Smooth muscle cell (in vitro differentiated cells): ENCODE results near the gene NHERF1. TPM values are rescaled to one million over a fixed set of nuclear protein-coding genes. Genes with fewer than 3 reads are reported as not detected.

Experiments
- DNase-seq: peaks from one replicate; lab custom pipeline; 2025; ENCODE audit not compliant: unreplicated experiment; lab: John Stamatoyannopoulos, UW
- H2AFZ ChIP-seq: fragments of 200-600 bp; sonication (generic); 2 replicates; pipeline ENCODE4 v1.6.0; 2016; ENCODE audit warnings: antibody characterized with exemption, low read depth, mild to moderate bottlenecking
- H3F3A ChIP-seq: fragments of 200-600 bp; sonication (generic); 2 replicates; pipeline ENCODE4 v1.6.0; 2017; ENCODE audit warnings: antibody characterized with exemption, low read depth
- H3K27ac ChIP-seq: fragments of 200-600 bp; sonication (generic); 2 replicates; pipeline ENCODE4 v1.5.1; 2016; ENCODE audit warnings: low read depth, mild to moderate bottlenecking
- H3K27me3 ChIP-seq: fragments of 200-600 bp; sonication (generic); 2 replicates; pipeline ENCODE4 v1.6.1; 2016; ENCODE audit warnings: low read depth, mild to moderate bottlenecking
- H3K36me3 ChIP-seq: fragments of 200-600 bp; sonication (generic); 2 replicates; pipeline ENCODE4 v1.5.1; 2016; ENCODE audit warnings: low read depth
- H3K4me1 ChIP-seq: fragments of 200-600 bp; sonication (generic); 2 replicates; pipeline ENCODE4 v1.5.1; 2016; ENCODE audit warnings: low read depth
- H3K4me2 ChIP-seq: fragments of 200-600 bp; sonication (generic); 2 replicates; pipeline ENCODE4 v1.6.0; 2016; ENCODE audit warnings: mild to moderate bottlenecking
- H3K4me3 ChIP-seq: fragments of 200-600 bp; sonication (generic); 2 replicates; pipeline ENCODE4 v1.5.1; 2016; ENCODE audit warnings: mild to moderate bottlenecking
- H3K79me2 ChIP-seq: fragments of 200-600 bp; sonication (generic); 2 replicates; pipeline ENCODE4 v1.6.0; 2016; ENCODE audit warnings: low read depth, mild to moderate bottlenecking
- H3K9ac ChIP-seq: fragments of 200-600 bp; sonication (generic); 2 replicates; pipeline ENCODE4 v1.6.0; 2016; ENCODE audit warnings: low read depth
- H3K9me3 ChIP-seq: fragments of 200-600 bp; sonication (generic); replicated peaks from 2 replicates; pipeline ENCODE4 v1.5.1; 2016; ENCODE audit warnings: low read depth
- H4K20me1 ChIP-seq: fragments of 200-600 bp; sonication (generic); 2 replicates; pipeline ENCODE4 v1.6.0; 2016; ENCODE audit warnings: low read depth
- CTCF ChIP-seq: fragments of 200-600 bp; sonication (generic); IDR thresholded peaks from 2 replicates; pipeline ENCODE4 v1.5.1; 2017; ENCODE audit warnings: borderline replicate concordance, mild to moderate bottlenecking, antibody characterized with exemption; ENCODE audit not compliant: insufficient read depth, poor library complexity, severe bottlenecking
- WGBS: methylation state at CpG from one replicate; pipeline ENCODE4 v1.1.7; 2016; ENCODE audit warnings: low lambda C conversion rate; 5-methylcytosine and 5-hydroxymethylcytosine counted together
- microRNA-seq: library from miRNA; unstranded; fragments of <30 nt; microRNA quantifications from one replicate; pipeline ENCODE4, GENCODE V29; 2016; ENCODE audit warnings: borderline number of aligned reads
- polyA plus RNA-seq: library from polyadenylated mRNA; unstranded; fragments of >200 nt; fragmentation: Nextera tagmentation; extraction: Ambion mirVana; gene quantifications from 2 replicates; pipeline ENCODE4 v1.2.1, GENCODE V29; 2016
- total RNA-seq: library from RNA; depleted of rRNA; stranded (reverse); fragments of >200 nt; gene quantifications from 2 replicates; pipeline ENCODE4 v1.2.3, GENCODE V29; 2014

The NHERF1 gene
- total and polyA plus RNA-seq, 2 experiments from 2014 or later: 23.2 to 31.9 TPM

GRCh38 chr17:74815550-74816370 lies 67.3 kb downstream of the NHERF1 start:
- Histone ChIP-seq H2AFZ (no peak overlapping the region), H3K79me2 (no peaks in the 10 kb centered on the region), H3K27ac (no peak overlapping the region), H4K20me1 (peaks cover 19% of the 10 kb centered on the region), H3K4me1 (no peaks in the 10 kb centered on the region), H3K27me3 (no peaks in the 10 kb centered on the region), H3K4me3 (no peak overlapping the region), H3K4me2 (no peak overlapping the region), H3K36me3 (no peaks in the 10 kb centered on the region), H3K9me3 (no peaks in the 10 kb centered on the region), H3F3A (no peaks in the 10 kb centered on the region), H3K9ac (no peak overlapping the region)
- no peak for DNase-seq
- TF ChIP-seq CTCF: no peak
- 87% methylated on average over 15 of the region's 15 CpGs for WGBS

- no peak overlapping the region for H3K27ac ChIP-seq
- WGBS: 88% methylated on average over 18 of the region's 18 CpGs
- H3K9ac ChIP-seq: no peak overlapping the region
Measured at GRCh38 chr17:74816905-74817620, 68.6 kb downstream of the NHERF1 start.

GRCh38 chr17:74818291-74818938 lies 70.0 kb downstream of the NHERF1 start:
- DNase-seq: no peak
- H3K36me3 ChIP-seq: no peaks in the 10 kb centered on the region
- TF ChIP-seq CTCF: no peak
- no peak overlapping the region for H3K9ac ChIP-seq
- no peak overlapping the region for H2AFZ ChIP-seq
- H3K27ac ChIP-seq: no peak overlapping the region
- H3K27me3 ChIP-seq: no peaks in the 10 kb centered on the region
- H4K20me1 ChIP-seq: peaks cover 14% of the 10 kb centered on the region
- H3K4me3 ChIP-seq: no peak overlapping the region
- 93% methylated on average over 16 of the region's 16 CpGs for WGBS
- H3K4me1 ChIP-seq: no peaks in the 10 kb centered on the region
- H3K79me2 ChIP-seq: no peaks in the 10 kb centered on the region
- H3K9me3 ChIP-seq: no peaks in the 10 kb centered on the region
- H3F3A ChIP-seq: no peaks in the 10 kb centered on the region
- H3K4me2 ChIP-seq: no peak overlapping the region

More at GRCh38 chr17:74816905-74817620, 68.6 kb downstream of the NHERF1 start:
- no peak for TF ChIP-seq CTCF
- no peak overlapping the region for H3K4me2 ChIP-seq
- no peaks in the 10 kb centered on the region for H3K4me1 ChIP-seq
- H3K4me3 ChIP-seq: no peak overlapping the region
- H3F3A ChIP-seq: no peaks in the 10 kb centered on the region
- H3K36me3 ChIP-seq: no peaks in the 10 kb centered on the region
- no peaks in the 10 kb centered on the region for H3K79me2 ChIP-seq
- H3K27me3 ChIP-seq: no peaks in the 10 kb centered on the region
- H2AFZ ChIP-seq: no peak overlapping the region
- DNase-seq: no peak
- H3K9me3 ChIP-seq: no peaks in the 10 kb centered on the region
- peaks cover 16% of the 10 kb centered on the region for H4K20me1 ChIP-seq

Small RNA genes lying within 50 kb of the gene (microRNA-seq; reads per million reads assigned to microRNA genes)
- 109 reads per million, percentile 57 among the genes with 10 or more reads in this experiment for gene MIR3615

Other genes starting within 250 kb of the NHERF1 start
- gene CD300LB, start 217.2 kb upstream of the NHERF1 start, total RNA-seq: not detected in 2 replicates
- gene CD300LB, start 217.2 kb upstream of the NHERF1 start, polyA plus RNA-seq: not detected in 2 replicates
- gene CD300C, start 202.5 kb upstream of the NHERF1 start, total RNA-seq: not detected in 2 replicates
- 0.46 TPM in 1 of 2 replicates, not detected in the other for gene CD300C, start 202.5 kb upstream of the NHERF1 start, polyA plus RNA-seq
- not detected in 2 replicates for gene CD300H, start 181.1 kb upstream of the NHERF1 start, total RNA-seq
- gene CD300H, start 181.1 kb upstream of the NHERF1 start, polyA plus RNA-seq: 0.65 TPM in 1 of 2 replicates, not detected in the other
- not detected in 2 replicates for gene CD300LD, start 156.3 kb upstream of the NHERF1 start, total RNA-seq
- gene CD300LD, start 156.3 kb upstream of the NHERF1 start, polyA plus RNA-seq: not detected in 2 replicates
- gene CD300E, start 124.9 kb upstream of the NHERF1 start, total RNA-seq: 0.09 TPM in 1 of 2 replicates, not detected in the other
- gene CD300E, start 124.9 kb upstream of the NHERF1 start, polyA plus RNA-seq: not detected in 2 replicates
- not detected in 2 replicates for gene CD300LF, start 35.7 kb upstream of the NHERF1 start, total RNA-seq
- gene CD300LF, start 35.7 kb upstream of the NHERF1 start, polyA plus RNA-seq: not detected in 2 replicates
- not detected in 2 replicates for gene RAB37, start 11.4 kb upstream of the NHERF1 start, total RNA-seq
- gene RAB37, start 11.4 kb upstream of the NHERF1 start, polyA plus RNA-seq: 0.16 TPM in 1 of 2 replicates, not detected in the other
- 21.4 and 23.5 TPM in 2 replicates for gene NAT9, start 27.7 kb downstream of the NHERF1 start, total RNA-seq
- 42.5 and 48.3 TPM in 2 replicates for gene NAT9, start 27.7 kb downstream of the NHERF1 start, polyA plus RNA-seq
- 0.13 TPM in 2 replicates for gene GRIN2C, start 111.3 kb downstream of the NHERF1 start, total RNA-seq
- 0.30 and 0.32 TPM in 2 replicates for gene GRIN2C, start 111.3 kb downstream of the NHERF1 start, polyA plus RNA-seq
- 5.6 and 10.4 TPM in 2 replicates for gene FDXR, start 124.4 kb downstream of the NHERF1 start, total RNA-seq
- 18.7 and 22.1 TPM in 2 replicates for gene FDXR, start 124.4 kb downstream of the NHERF1 start, polyA plus RNA-seq
- gene FADS6, start 145.0 kb downstream of the NHERF1 start, total RNA-seq: 0.22 TPM in 1 of 2 replicates, not detected in the other
- not detected in 2 replicates for gene FADS6, start 145.0 kb downstream of the NHERF1 start, polyA plus RNA-seq
- 0.49 TPM in 2 replicates for gene USH1G, start 174.6 kb downstream of the NHERF1 start, total RNA-seq
- 0.32 and 0.58 TPM in 2 replicates for gene USH1G, start 174.6 kb downstream of the NHERF1 start, polyA plus RNA-seq
- gene OTOP2, start 175.6 kb downstream of the NHERF1 start, total RNA-seq: not detected in 2 replicates
- not detected in 2 replicates for gene OTOP2, start 175.6 kb downstream of the NHERF1 start, polyA plus RNA-seq
- not detected in 2 replicates for gene OTOP3, start 187.3 kb downstream of the NHERF1 start, total RNA-seq
- not detected in 2 replicates for gene OTOP3, start 187.3 kb downstream of the NHERF1 start, polyA plus RNA-seq
- 6.8 and 8.8 TPM in 2 replicates for gene HID1, start 224.1 kb downstream of the NHERF1 start, total RNA-seq
- gene HID1, start 224.1 kb downstream of the NHERF1 start, polyA plus RNA-seq: 3.3 and 22.0 TPM in 2 replicates
- gene CDR2L, start 239.0 kb downstream of the NHERF1 start, total RNA-seq: 35.9 and 40.7 TPM in 2 replicates
- 37.8 and 39.9 TPM in 2 replicates for gene CDR2L, start 239.0 kb downstream of the NHERF1 start, polyA plus RNA-seq